Caco-2 (cell line): Measurements from ENCODE around the gene TTLL8. TPM values are rescaled to one million over a fixed set of nuclear protein-coding genes. Genes with fewer than 3 reads are reported as not detected.

Experiments used
- Bru-seq: library from RNA; stranded (reverse); fragments of 400-500 nt; gene quantifications from one replicate; lab custom pipeline; 2021; lab: Mats Ljungman, UMichigan
- BruChase-seq, 2 experiments: library from RNA; stranded (reverse); fragments of 400-500 nt; gene quantifications; one replicate each; lab custom pipeline; 2021; lab: Mats Ljungman, UMichigan
- BruUV-seq: library from RNA; stranded (reverse); fragments of 400-500 nt; replicated peaks from 2 replicates; lab custom pipeline; 2021; lab: Mats Ljungman, UMichigan
- CTCF ChIA-PET: fragments of 300-600 bp; sonication (Branson Sonifier 250); formaldehyde crosslinking; loops from one replicate; lab custom pipeline; 2022; ENCODE audit warnings: antibody characterized with exemption; lab: Charles Lee
- POLR2A ChIA-PET: fragments of 300-600 bp; sonication (Branson Sonifier 250); formaldehyde crosslinking; loops from one replicate; lab custom pipeline; 2022; ENCODE audit warnings: antibody characterized with exemption; lab: Charles Lee
- DNase-seq, 2 experiments: peaks; one replicate each; pipeline versions ENCODE4 v3.0.0 to v3.0.0-alpha.2; 2020 to 2022
- H3K27me3 ChIP-seq: replicated peaks from 2 replicates; pipeline ENCODE4 v1.6.0; 2011; ENCODE audit warnings: low read length; ENCODE audit not compliant: control insufficient read depth, insufficient read depth
- H3K36me3 ChIP-seq: 2 replicates; pipeline ENCODE4 v1.5.1; 2011; ENCODE audit warnings: low read length; ENCODE audit not compliant: control insufficient read depth, insufficient read depth
- H3K4me1 ChIP-seq: fragments of 250-450 bp; sonication (Bioruptor Pico); 2 replicates; pipeline ENCODE4 v1.5.1; 2020; ENCODE audit warnings: mild to moderate bottlenecking
- H3K4me3 ChIP-seq: 2 replicates; pipeline ENCODE4 v1.5.1; 2011; ENCODE audit warnings: low read depth, mild to moderate bottlenecking, control low read depth, low read length
- H3K9me3 ChIP-seq: fragments of 250-450 bp; sonication (Bioruptor Pico); 2 replicates; pipeline ENCODE4 v1.5.1; 2020; ENCODE audit warnings: mild to moderate bottlenecking, moderate library complexity
- H3K27ac Mint-ChIP-seq: one replicate; pipeline ENCODE4 v1.8.0; 2022; ENCODE audit warnings: mixed read lengths; ENCODE audit not compliant: unreplicated experiment
- H3K27me3 Mint-ChIP-seq: one replicate; pipeline ENCODE4 v1.8.0; 2022; ENCODE audit warnings: mixed read lengths; ENCODE audit not compliant: insufficient read depth, unreplicated experiment
- H3K36me3 Mint-ChIP-seq: one replicate; pipeline ENCODE4 v1.8.0; 2022; ENCODE audit warnings: mild to moderate bottlenecking, mixed read lengths; ENCODE audit not compliant: insufficient read depth, unreplicated experiment
- H3K4me1 Mint-ChIP-seq: one replicate; pipeline ENCODE4 v1.8.0; 2022; ENCODE audit warnings: low read depth, mixed read lengths; ENCODE audit not compliant: unreplicated experiment
- H3K4me3 Mint-ChIP-seq: one replicate; pipeline ENCODE4 v1.8.0; 2022; ENCODE audit warnings: mild to moderate bottlenecking, moderate library complexity, mixed read lengths; ENCODE audit not compliant: unreplicated experiment
- H3K9me3 Mint-ChIP-seq: one replicate; pipeline ENCODE4 v1.8.0; 2022; ENCODE audit warnings: mixed read lengths; ENCODE audit not compliant: unreplicated experiment
- CTCF ChIP-seq, 2 experiments: fragments of 200-600 bp in 1 of 2; IDR thresholded peaks; 1 replicate in 1 of 2; 2 replicates in 1 of 2; pipeline versions ENCODE4 v1.5.1 to v1.8.0; 2011 to 2022; ENCODE audit warnings: antibody characterized with exemption in 1 of 2, control low read depth in 1 of 2, inconsistent platforms in 1 of 2, low read depth in 1 of 2, low read length in 1 of 2, mild to moderate bottlenecking in 1 of 2, moderate library complexity in 1 of 2; ENCODE audit not compliant: insufficient read depth in 1 of 2, severe bottlenecking in 1 of 2, unreplicated experiment in 1 of 2
- intact Hi-C: fragments of 100-400 bp; cut with micrococcal nuclease; formaldehyde crosslinking; loops from one replicate; pipeline ENCODE4 v1.10.0; 2022; ENCODE audit not compliant: unreplicated experiment
- long read RNA-seq: library from polyadenylated mRNA; stranded (forward); transcript quantifications from one replicate; pipeline ENCODE4 v2.0.0, GENCODE V29; 2022
- total RNA-seq: library from RNA; stranded (reverse); gene quantifications from 2 replicates; pipeline ENCODE4 v1.2.3, GENCODE V29; 2022

Gene TTLL8
- total RNA-seq = not detected in 2 replicates
- percentile 1 among the genes with signal in this experiment for Bru-seq, nascent RNA
- BruChase-seq, experiment 1, labeled RNA remaining after a 2-hour chase = percentile 2 among the genes with signal in this experiment
- BruChase-seq, experiment 2, labeled RNA remaining after a 6-hour chase = not detected
- long read RNA-seq = 0 reads

- H3K9me3 ChIP-seq = no peaks in the 10 kb centered on the region
- no peak within 1 kb of the TSS for H3K4me3 ChIP-seq
- Mint-ChIP-seq H3K27me3 (no peaks in the 10 kb centered on the region), H3K36me3 (no peaks in the 10 kb centered on the region), H3K4me3 (no peak within 1 kb of the TSS), H3K27ac (no peak within 1 kb of the TSS), H3K4me1 (no peaks in the 10 kb centered on the region), H3K9me3 (peaks cover 6% of the 10 kb centered on the region)
- no peaks in the 10 kb centered on the region for H3K36me3 ChIP-seq
- H3K27me3 ChIP-seq = no peaks in the 10 kb centered on the region
- DNase-seq = no peak
- ChIA-PET POLR2A (no interaction called here), CTCF (interaction anchor here (0.9 to 1.1 kb wide), 2 partner anchors 28 to 127 kb away, joined by 3 read pairs; no protein-coding TSS in a partner anchor)
- no TSS peak for BruUV-seq
- peaks cover 7% of the 10 kb centered on the region for H3K4me1 ChIP-seq
- TF ChIP-seq CTCF (IDR thresholded peaks at IDR 0.05; ENCODE audit: insufficient read depth in 1 of 2, low read depth in 1 of 2, low read length in 1 of 2, severe bottlenecking in 1 of 2, unreplicated experiment in 1 of 2) = no peak
- intact Hi-C loops = no loop called here
Measured at GRCh38 chr22:50058061-50058905, at the start of gene TTLL8. TSS of gene TTLL8 (minus strand) at chr22:50058298.

- no peak overlapping the region for H3K4me3 Mint-ChIP-seq
- CTCF ChIA-PET = no interaction called here
- H3K36me3 Mint-ChIP-seq = no peaks in the 10 kb centered on the region
- POLR2A ChIA-PET = no interaction called here
- Histone ChIP-seq H3K27me3 (no peaks in the 10 kb centered on the region), H3K9me3 (no peaks in the 10 kb centered on the region), H3K4me3 (no peak overlapping the region), H3K4me1 (0 out of 2 replicates have a peak, but pooled peaks cover 5% of the 10 kb centered on the region), H3K36me3 (no peaks in the 10 kb centered on the region)
- H3K4me1 Mint-ChIP-seq = peaks cover 6% of the 10 kb centered on the region
- H3K27ac Mint-ChIP-seq = no peak overlapping the region
- intact Hi-C loops = no loop called here
- H3K27me3 Mint-ChIP-seq = no peaks in the 10 kb centered on the region
- no TSS peak for BruUV-seq
- TF ChIP-seq CTCF (IDR thresholded peaks at IDR 0.05; ENCODE audit: insufficient read depth in 1 of 2, low read depth in 1 of 2, low read length in 1 of 2, severe bottlenecking in 1 of 2, unreplicated experiment in 1 of 2) = no peak
- H3K9me3 Mint-ChIP-seq = no peaks in the 10 kb centered on the region
- no peak for DNase-seq
Measured at GRCh38 chr22:50107529-50107928, 49.4 kb upstream of the TTLL8 start.

- H3K27me3 ChIP-seq = no peaks in the 10 kb centered on the region
- no peak overlapping the region for H3K27ac Mint-ChIP-seq
- CTCF ChIA-PET = no interaction called here
- peaks cover 6% of the 10 kb centered on the region for H3K4me1 Mint-ChIP-seq
- no TSS peak for BruUV-seq
- no peaks in the 10 kb centered on the region for H3K4me1 ChIP-seq
- TF ChIP-seq CTCF (IDR thresholded peaks at IDR 0.05; ENCODE audit: insufficient read depth in 1 of 2, low read depth in 1 of 2, low read length in 1 of 2, severe bottlenecking in 1 of 2, unreplicated experiment in 1 of 2) = no peak
- H3K36me3 ChIP-seq = no peaks in the 10 kb centered on the region
- POLR2A ChIA-PET = no interaction called here
- no peaks in the 10 kb centered on the region for H3K9me3 Mint-ChIP-seq
- no peaks in the 10 kb centered on the region for H3K36me3 Mint-ChIP-seq
- intact Hi-C loops = no loop called here
- H3K27me3 Mint-ChIP-seq = no peaks in the 10 kb centered on the region
- no peaks in the 10 kb centered on the region for H3K9me3 ChIP-seq
- no peak overlapping the region for H3K4me3 ChIP-seq
- no peak overlapping the region for H3K4me3 Mint-ChIP-seq
- DNase-seq = no peak
Measured at GRCh38 chr22:50105208-50106100, 47.4 kb upstream of the TTLL8 start.
